Adipose tissue (tissue), 3 donors: ENCODE data around the gene EYA3. TPM values are rescaled to one million over a fixed set of nuclear protein-coding genes. Genes with fewer than 3 reads are reported as not detected.
"Not testable (repeated sequence)": the region's sequence is repeated elsewhere in the genome, so short reads cannot be mapped to it uniquely, and the experiment has no call there.

Source experiments
- H3K27ac ChIP-seq: one replicate; pipeline ENCODE4 v1.5.1; 2013; ENCODE audit warnings: low read depth, low read length
- WGBS, 3 donors: extraction: QIAGEN DNeasy Blood & Tissue Kit; methylation state at CpG; one replicate each; pipeline ENCODE4 v1.1.7; 2013; 5-methylcytosine and 5-hydroxymethylcytosine counted together
- polyA plus RNA-seq, 3 donors: library from polyadenylated mRNA; stranded (reverse); fragments of 200-250 nt; gene quantifications; one replicate each; pipeline ENCODE4 v1.2.3, GENCODE V29; 2013
- donor health status: healthy with polysubstance abuse.
- donor health status: Bipolar disorder and iron deficiency.
- donor health status: healthy.

EYA3 gene
- polyA plus RNA-seq, 3 donors = 3.2 to 5.1 (median 4.2) TPM

GRCh38 chr1:28046716-28047115 lies 41.7 kb downstream of the EYA3 start:
- 83 to 97% (median 87%) methylated on average over 4 of the region's 4 CpGs for WGBS, 3 donors
- no peak overlapping the region for H3K27ac ChIP-seq

GRCh38 chr1:28045777-28046176 lies 42.6 kb downstream of the EYA3 start:
- WGBS, 3 donors = 86 to 95% (median 91%) methylated on average over 1 of the region's 1 CpG
- no peak overlapping the region for H3K27ac ChIP-seq

GRCh38 chr1:28044399-28044798 lies 44.0 kb downstream of the EYA3 start:
- no peak overlapping the region for H3K27ac ChIP-seq
- WGBS, 3 donors = 95 to 100% (median 97%) methylated on average over 1 of the region's 1 CpG

- 65 to 81% (median 77%) methylated on average over 2 of the region's 2 CpGs for WGBS, 3 donors
- no peak overlapping the region for H3K27ac ChIP-seq
Measured at GRCh38 chr1:28039341-28039740, 49.1 kb downstream of the EYA3 start.

DNA sequence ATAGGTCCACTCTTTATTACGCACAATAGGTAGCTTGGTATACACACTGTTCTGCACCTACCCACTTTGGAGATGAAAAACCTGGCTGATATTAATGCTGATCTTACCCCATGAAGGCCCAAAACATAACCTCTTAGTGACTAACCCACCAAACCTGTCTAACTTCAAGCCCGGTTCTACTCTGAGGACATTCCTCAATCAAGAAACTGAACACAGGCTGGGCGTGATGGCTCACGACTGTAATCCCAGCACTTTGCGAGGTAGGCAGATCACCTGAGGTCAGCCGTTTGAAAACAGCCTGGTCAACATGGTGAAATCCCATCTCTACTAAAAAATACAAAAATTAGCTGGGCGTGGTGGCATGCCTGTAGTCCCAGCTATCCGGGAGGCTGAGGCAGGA lies 50.5 kb downstream of the EYA3 start:
- WGBS, 3 donors = 91 to 96% (median 96%) methylated on average over 8 of the region's 8 CpGs
- no peak overlapping the region for H3K27ac ChIP-seq

GRCh38 chr1:28037206-28037605 lies 51.2 kb downstream of the EYA3 start:
- no peak overlapping the region for H3K27ac ChIP-seq

DNA sequence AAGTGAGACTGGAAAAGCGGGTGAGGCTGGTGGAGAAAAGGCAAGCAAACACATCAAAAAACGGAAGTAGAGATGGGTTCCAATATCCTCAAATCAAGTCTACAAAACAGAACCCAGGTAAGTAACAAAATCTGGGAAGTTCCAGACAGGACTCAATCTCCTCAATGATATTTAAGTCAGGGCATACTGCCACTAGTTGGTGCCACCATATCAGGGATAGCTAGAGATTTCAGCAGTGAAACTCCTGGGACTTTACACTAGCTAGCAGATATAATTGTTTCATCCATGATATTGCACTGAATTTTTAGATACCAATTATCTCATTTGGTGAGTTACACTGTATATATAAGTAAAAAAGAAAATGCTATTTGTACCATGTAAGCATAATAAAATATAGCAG lies 52.0 kb downstream of the EYA3 start:
- 91 to 92% (median 91%) methylated on average over 2 of the region's 2 CpGs for WGBS, 3 donors
- no peak overlapping the region for H3K27ac ChIP-seq

GRCh38 chr1:28035420-28035819 lies 53.0 kb downstream of the EYA3 start:
- 84 to 91% (median 87%) methylated on average over 4 of the region's 4 CpGs for WGBS, 3 donors
- no peak overlapping the region for H3K27ac ChIP-seq

DNA sequence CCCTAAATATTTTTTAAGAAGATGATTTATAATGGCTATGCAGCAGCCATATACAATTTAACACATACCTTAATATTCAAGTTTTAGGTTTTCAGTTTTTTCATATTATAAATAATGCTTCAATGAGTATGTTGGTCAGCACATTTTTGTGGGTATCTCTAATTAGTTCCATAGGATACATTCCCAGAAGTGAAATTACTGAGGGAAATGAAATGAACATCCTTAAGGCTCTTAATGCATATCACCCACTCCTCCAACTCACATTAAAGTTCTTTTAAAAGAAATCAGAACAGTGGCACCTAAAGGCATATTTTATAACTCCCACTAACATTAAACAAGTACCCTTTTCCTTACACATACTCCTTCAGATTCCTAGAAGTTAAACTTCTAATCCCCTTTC lies 56.1 kb downstream of the EYA3 start:
- no peak overlapping the region for H3K27ac ChIP-seq

DNA sequence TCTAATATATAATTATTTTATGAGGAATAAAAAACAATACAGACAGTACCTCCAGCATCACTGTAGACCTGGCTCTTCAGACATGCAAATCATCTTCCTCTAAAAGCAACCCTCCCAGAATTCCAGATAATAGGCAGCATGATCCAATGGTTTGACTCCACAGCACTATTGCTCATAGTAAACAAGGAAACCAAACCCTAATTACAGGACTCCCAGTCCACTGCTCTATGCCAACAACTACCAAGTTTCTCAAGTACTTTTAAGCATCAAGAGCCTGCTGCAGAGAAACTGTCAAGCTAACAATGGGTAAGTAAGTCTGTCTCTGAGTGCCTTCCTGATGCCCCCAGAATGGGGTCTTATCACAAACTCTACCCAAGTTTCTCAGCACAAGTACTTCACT lies 57.2 kb downstream of the EYA3 start:
- H3K27ac ChIP-seq = no peak overlapping the region

- WGBS, 3 donors = 85 to 98% (median 93%) methylated on average over 3 of the region's 3 CpGs
- no peak overlapping the region for H3K27ac ChIP-seq
Measured at GRCh38 chr1:28028873-28029654, 59.3 kb downstream of the EYA3 start.

DNA sequence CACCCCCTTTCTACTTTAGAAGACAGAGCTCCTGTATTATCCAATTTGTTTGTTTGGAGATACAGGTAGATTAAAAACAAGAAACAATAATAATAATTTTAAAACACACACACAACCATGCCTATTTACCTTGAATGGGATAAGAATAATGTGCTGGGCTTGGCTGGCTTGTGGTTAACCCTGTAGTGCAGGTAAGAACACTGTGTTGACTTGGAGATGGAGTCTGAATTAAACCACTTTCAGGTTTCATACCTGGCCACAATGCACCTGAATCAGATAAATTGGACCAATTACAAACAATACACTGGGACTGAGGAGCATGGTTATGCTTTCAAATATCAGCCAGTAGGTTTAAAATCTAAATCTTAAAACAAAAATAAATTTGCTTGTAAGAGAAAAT lies 60.8 kb downstream of the EYA3 start:
- no peak overlapping the region for H3K27ac ChIP-seq

DNA sequence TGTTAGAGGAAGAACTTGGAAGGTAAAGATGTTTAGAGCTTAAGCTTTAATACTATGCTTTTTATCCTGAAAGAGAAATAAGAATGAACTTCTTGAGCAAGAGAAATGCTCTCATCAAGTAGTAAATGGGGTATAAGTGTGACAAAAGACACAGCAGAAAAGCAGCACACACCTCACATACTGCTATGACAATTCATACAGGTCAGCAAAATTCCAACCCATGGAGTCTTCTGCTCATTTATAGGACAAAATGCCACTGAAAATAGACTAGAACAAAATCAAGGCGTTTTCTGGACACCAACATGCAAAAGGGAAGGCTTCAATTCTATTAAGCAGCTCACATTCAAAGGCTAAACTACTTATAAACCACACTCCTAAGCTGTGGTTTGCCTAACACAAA lies 61.2 kb downstream of the EYA3 start:
- H3K27ac ChIP-seq = no peak overlapping the region
- WGBS, 3 donors = 65 to 86% (median 81%) methylated on average over 1 of the region's 1 CpG

- H3K27ac ChIP-seq = no peak overlapping the region
- WGBS, 3 donors = 96 to 100% (median 97%) methylated on average over 3 of the region's 3 CpGs
Measured at GRCh38 chr1:28026329-28026728, 62.1 kb downstream of the EYA3 start.

GRCh38 chr1:28021064-28021463 lies 67.3 kb downstream of the EYA3 start:
- no peak overlapping the region for H3K27ac ChIP-seq
- WGBS, 3 donors = 75 to 94% (median 90%) methylated on average over 2 of the region's 2 CpGs

GRCh38 chr1:28010969-28011368 lies 77.4 kb downstream of the EYA3 start:
- H3K27ac ChIP-seq = no peak overlapping the region
- WGBS, 3 donors = 91 to 94% (median 92%) methylated on average over 1 of the region's 1 CpG

GRCh38 chr1:28003117-28003516 lies 85.3 kb downstream of the EYA3 start:
- WGBS, 3 donors = 95 to 99% (median 98%) methylated on average over 7 to 8 of the region's 8 CpGs
- not testable (repeated sequence) for H3K27ac ChIP-seq

GRCh38 chr1:28002600-28002999 lies 85.8 kb downstream of the EYA3 start:
- 97 to 99% (median 97%) methylated on average over 10 of the region's 10 CpGs for WGBS, 3 donors
- H3K27ac ChIP-seq = no peak overlapping the region

- no peak overlapping the region for H3K27ac ChIP-seq
- whole genome bisulfite sequencing, 3 donors = 92 to 98% (median 97%) methylated on average over 1 of the region's 1 CpG
Measured at GRCh38 chr1:27999055-27999454, 89.4 kb downstream of the EYA3 start.

- not testable (repeated sequence) for H3K27ac ChIP-seq
- 92 to 98% (median 93%) methylated on average over 6 of the region's 6 CpGs for WGBS, 3 donors
Measured at GRCh38 chr1:27994526-27994925, 93.9 kb downstream of the EYA3 start.

- 40 to 68% (median 54%) methylated on average over 1 of the region's 1 CpG for WGBS, 3 donors
- no peak overlapping the region for H3K27ac ChIP-seq
Measured at GRCh38 chr1:27994060-27994459, 94.3 kb downstream of the EYA3 start.
